ENCODE data around the gene ZNF195. TPM values are rescaled to one million over a fixed set of nuclear protein-coding genes. Genes with fewer than 3 reads are reported as not detected.
"Not testable (repeated sequence)": the region's sequence is repeated elsewhere in the genome, so short reads cannot be mapped to it uniquely, and the experiment has no call there.

Gene ZNF195
- total and polyA plus RNA-seq, 10 of the 15 experiments (the other 5 are each of a cell fraction or from before 2014, with no cell fraction given), result 30.4 to 51.8 (median 37.8) TPM

DNA sequence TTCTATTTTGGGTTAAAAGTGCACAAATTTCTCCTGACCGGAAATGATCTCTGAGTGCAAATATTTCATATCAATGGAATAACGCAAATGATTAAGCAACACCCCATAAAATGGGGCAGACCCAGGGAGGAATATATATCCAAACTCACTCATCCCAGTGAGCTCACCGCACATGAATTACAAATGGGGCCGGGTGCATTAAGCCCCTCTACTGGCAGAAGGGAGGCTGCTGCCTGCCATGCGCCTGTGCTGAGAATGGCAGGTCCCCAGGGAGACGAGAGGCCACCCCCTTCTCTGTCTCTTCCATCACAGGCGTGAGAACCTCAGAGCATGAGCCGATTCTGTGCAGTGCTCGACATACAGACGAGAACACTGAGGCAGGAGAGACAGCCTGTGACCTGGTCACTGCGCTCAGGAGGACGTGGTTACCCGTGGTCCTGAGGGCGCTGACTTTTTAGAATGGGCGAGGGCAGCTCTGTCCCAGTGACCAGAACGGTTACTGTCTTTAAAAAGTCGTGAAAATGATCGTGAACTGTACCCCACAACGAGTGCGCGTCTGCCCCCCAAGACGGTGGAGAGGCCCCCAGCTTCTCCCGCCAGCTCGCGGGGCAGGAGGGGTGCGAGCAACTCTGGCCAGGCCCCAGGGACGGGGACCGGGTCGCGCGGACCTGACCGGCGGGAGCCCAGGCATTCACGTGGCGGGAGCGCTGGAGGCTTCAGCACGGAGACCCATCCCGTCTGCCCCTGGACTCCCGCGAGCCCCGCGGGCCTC is 42.8 kb upstream of the ZNF195 start:
- H4K20me1 ChIP-seq (ENCODE audit: control insufficient read depth, insufficient read depth); CTCF ChIA-PET; in situ Hi-C loops (cut with MboI); RAD21 ChIA-PET (ENCODE audit: unreplicated experiment); H3K27me3 ChIP-seq (replicated peaks in 1 of 2; ENCODE audit: control insufficient read depth in 2 of 2, insufficient read depth in 2 of 2, low read length in 1 of 2); SMC1A ChIA-PET (ENCODE audit: uncharacterized antibody, unreplicated experiment); H3K36me3 ChIP-seq (ENCODE audit: control insufficient read depth in 2 of 2, insufficient read depth in 2 of 2, low read length in 1 of 2); H3K27ac ChIP-seq (ENCODE audit: control insufficient read depth, insufficient read depth); H3K79me2 ChIP-seq (ENCODE audit: control insufficient read depth, insufficient read depth, low read length); H3K9me3 ChIP-seq (replicated peaks; ENCODE audit: control insufficient read depth, insufficient read depth, low read length); ATAC-seq; FAIRE-seq; POLR2A ChIA-PET; BruUV-seq (replicated peaks); H3K4me1 ChIP-seq (ENCODE audit: control insufficient read depth, insufficient read depth, low read length): not testable (repeated sequence)
- peak overlapping the region; percentile 86 for H3K4me2 ChIP-seq (ENCODE audit: control insufficient read depth, insufficient read depth)
- H2AFZ ChIP-seq (ENCODE audit: control insufficient read depth, low read depth, low read length), result peak overlapping the region; percentile 90
- intact Hi-C loops (cut with micrococcal nuclease; ENCODE audit: unreplicated experiment), result loop anchor here (1.0 kb wide), 1 partner anchor 42 kb away; the partner anchor contains the start of gene ZNF195
- DNase-seq (ENCODE audit: low read depth, low spot score), result peak; percentile 12
- peak overlapping the region; percentile 64 for H3K4me3 ChIP-seq
- H3K9ac ChIP-seq (ENCODE audit: control insufficient read depth, insufficient read depth, low read length), result peak overlapping the region; percentile 62; the same call in 1 of the 2 replicates
- 1% methylated on average over 37 of the region's 42 CpGs for WGBS (ENCODE audit: insufficient coverage, insufficient replicate concordance, low lambda C conversion rate, missing lambda C conversion rate)
- TF ChIP-seq GATAD2B (conservative IDR thresholded peaks at IDR 0.05; ENCODE audit: low read depth) (0 out of 2 replicates have a peak, but pooled peaks have one; percentile 34), NKRF (conservative IDR thresholded peaks at IDR 0.05) (peak; percentile 66; the same call in 1 of the 2 replicates), MEF2B (IDR thresholded peaks at IDR 0.05; ENCODE audit: partially characterized antibody, poor library complexity, severe bottlenecking) (peak; percentile 96)

- H2AFZ ChIP-seq (ENCODE audit: control insufficient read depth, low read depth, low read length); in situ Hi-C loops (cut with MboI); ATAC-seq; H3K79me2 ChIP-seq (ENCODE audit: control insufficient read depth, insufficient read depth, low read length); FAIRE-seq; H3K4me1 ChIP-seq (ENCODE audit: control insufficient read depth, insufficient read depth, low read length); H4K20me1 ChIP-seq (ENCODE audit: control insufficient read depth, insufficient read depth); H3K9me3 ChIP-seq (replicated peaks; ENCODE audit: control insufficient read depth, insufficient read depth, low read length); intact Hi-C loops (cut with micrococcal nuclease; ENCODE audit: unreplicated experiment); RAD21 ChIA-PET (ENCODE audit: unreplicated experiment); SMC1A ChIA-PET (ENCODE audit: uncharacterized antibody, unreplicated experiment); H3K4me2 ChIP-seq (ENCODE audit: control insufficient read depth, insufficient read depth); H3K36me3 ChIP-seq (ENCODE audit: control insufficient read depth in 2 of 2, insufficient read depth in 2 of 2, low read length in 1 of 2); H3K27me3 ChIP-seq (replicated peaks in 1 of 2; ENCODE audit: control insufficient read depth in 2 of 2, insufficient read depth in 2 of 2, low read length in 1 of 2); H3K4me3 ChIP-seq; BruUV-seq (replicated peaks); H3K27ac ChIP-seq (ENCODE audit: control insufficient read depth, insufficient read depth); DNase-seq (ENCODE audit: low read depth, low spot score); H3K9ac ChIP-seq (ENCODE audit: control insufficient read depth, insufficient read depth, low read length): not testable (repeated sequence)
- CTCF ChIA-PET, result interaction anchor here (1.0 to 1.4 kb wide), 2 partner anchors 12 to 79 kb away, joined by 3 to 5 read pairs; no protein-coding TSS in a partner anchor
- POLR2A ChIA-PET, result interaction anchor here (1.3 kb wide), 1 partner anchor 42 kb away, joined by 5 read pairs; the partner anchor contains the start of gene ZNF195
- 75% methylated on average over 9 of the region's 10 CpGs for WGBS (ENCODE audit: insufficient coverage, insufficient replicate concordance, low lambda C conversion rate, missing lambda C conversion rate)
These were observed 41.5 kb upstream of the ZNF195 start for GRCh38 chr11:3420281-3421042.

- H3K27ac ChIP-seq (ENCODE audit: control insufficient read depth, insufficient read depth); BruUV-seq (replicated peaks); H2AFZ ChIP-seq (ENCODE audit: control insufficient read depth, low read depth, low read length); FAIRE-seq; H3K4me3 ChIP-seq; H3K36me3 ChIP-seq (ENCODE audit: control insufficient read depth in 2 of 2, insufficient read depth in 2 of 2, low read length in 1 of 2); H3K9me3 ChIP-seq (replicated peaks; ENCODE audit: control insufficient read depth, insufficient read depth, low read length); DNase-seq (ENCODE audit: low read depth, low spot score); H4K20me1 ChIP-seq (ENCODE audit: control insufficient read depth, insufficient read depth); H3K27me3 ChIP-seq (replicated peaks in 1 of 2; ENCODE audit: control insufficient read depth in 2 of 2, insufficient read depth in 2 of 2, low read length in 1 of 2); in situ Hi-C loops (cut with MboI); H3K4me1 ChIP-seq (ENCODE audit: control insufficient read depth, insufficient read depth, low read length); ATAC-seq; H3K9ac ChIP-seq (ENCODE audit: control insufficient read depth, insufficient read depth, low read length); RAD21 ChIA-PET (ENCODE audit: unreplicated experiment); SMC1A ChIA-PET (ENCODE audit: uncharacterized antibody, unreplicated experiment); H3K4me2 ChIP-seq (ENCODE audit: control insufficient read depth, insufficient read depth); H3K79me2 ChIP-seq (ENCODE audit: control insufficient read depth, insufficient read depth, low read length): not testable (repeated sequence)
- 7% methylated on average over 1 of the region's 1 CpG for WGBS (ENCODE audit: insufficient coverage, insufficient replicate concordance, low lambda C conversion rate, missing lambda C conversion rate)
- ChIA-PET CTCF (interaction anchor here (1.0 to 1.4 kb wide), 2 partner anchors 11 to 78 kb away, joined by 3 to 5 read pairs; no protein-coding TSS in a partner anchor), POLR2A (interaction anchor here (1.3 kb wide), 1 partner anchor 41 kb away, joined by 5 read pairs; the partner anchor contains the start of gene ZNF195)
- intact Hi-C loops (cut with micrococcal nuclease; ENCODE audit: unreplicated experiment), result loop anchor here (10.0 kb wide), 1 partner anchor 185 kb away; the partner anchor contains the start of gene MRGPRE
These were observed 40.5 kb upstream of the ZNF195 start for GRCh38 chr11:3419496-3419895.
